Measurements from ENCODE around the gene ARHGAP15.

ARHGAP15 gene

GRCh38 chr2:143607231-143608062, 478.2 kb downstream of the ARHGAP15 start:
- TF ChIP-seq ZFX (IDR thresholded peaks at IDR 0.05; ENCODE audit: borderline replicate concordance) = no peak
- no peak for TF ChIP-seq CTCF (IDR thresholded peaks at IDR 0.05)
- no peak overlapping the region for H3K27ac ChIP-seq

GRCh38 chr2:143608063-143608423, 478.8 kb downstream of the ARHGAP15 start:
- TF ChIP-seq CTCF (IDR thresholded peaks at IDR 0.05) (no peak), ZFX (IDR thresholded peaks at IDR 0.05; ENCODE audit: borderline replicate concordance) (no peak)
- no peak overlapping the region for H3K27ac ChIP-seq

- TF ChIP-seq CTCF (IDR thresholded peaks at IDR 0.05) (no peak), ZFX (IDR thresholded peaks at IDR 0.05; ENCODE audit: borderline replicate concordance) (no peak)
- no peak overlapping the region for H3K27ac ChIP-seq
Observed at GRCh38 chr2:143608758-143609157, 479.5 kb downstream of the ARHGAP15 start.

- TF ChIP-seq ZFX (IDR thresholded peaks at IDR 0.05; ENCODE audit: borderline replicate concordance) = no peak
- no peak for TF ChIP-seq CTCF (IDR thresholded peaks at IDR 0.05)
Observed at GRCh38 chr2:143611336-143611735, 482.1 kb downstream of the ARHGAP15 start.

GRCh38 chr2:143615562-143615961, 486.3 kb downstream of the ARHGAP15 start:
- no peak overlapping the region for H3K27ac ChIP-seq
- no peak for TF ChIP-seq ZFX (IDR thresholded peaks at IDR 0.05; ENCODE audit: borderline replicate concordance)
- no peak for TF ChIP-seq CTCF (IDR thresholded peaks at IDR 0.05)

More at GRCh38 chr2:143611336-143611735, 482.1 kb downstream of the ARHGAP15 start:
- no peak overlapping the region for H3K27ac ChIP-seq

GRCh38 chr2:143616452-143616851, 487.2 kb downstream of the ARHGAP15 start:
- H3K27ac ChIP-seq = no peak overlapping the region

More at GRCh38 chr2:143616452-143616851, 487.2 kb downstream of the ARHGAP15 start:
- TF ChIP-seq CTCF (IDR thresholded peaks at IDR 0.05) (no peak), ZFX (IDR thresholded peaks at IDR 0.05; ENCODE audit: borderline replicate concordance) (no peak)

All from 22Rv1 (cell line).